GM21447 (cell line): ENCODE results near the gene ATP1A4.
"Not testable (repeated sequence)": the region's sequence is repeated elsewhere in the genome, so short reads cannot be mapped to it uniquely, and the experiment has no call there.

Experiments
- ATAC-seq: cut with Tn5 transposase; IDR thresholded peaks from one replicate; pipeline ENCODE4 v1.9.1; 2021; ENCODE audit not compliant: unreplicated experiment

ATP1A4 gene

DNA sequence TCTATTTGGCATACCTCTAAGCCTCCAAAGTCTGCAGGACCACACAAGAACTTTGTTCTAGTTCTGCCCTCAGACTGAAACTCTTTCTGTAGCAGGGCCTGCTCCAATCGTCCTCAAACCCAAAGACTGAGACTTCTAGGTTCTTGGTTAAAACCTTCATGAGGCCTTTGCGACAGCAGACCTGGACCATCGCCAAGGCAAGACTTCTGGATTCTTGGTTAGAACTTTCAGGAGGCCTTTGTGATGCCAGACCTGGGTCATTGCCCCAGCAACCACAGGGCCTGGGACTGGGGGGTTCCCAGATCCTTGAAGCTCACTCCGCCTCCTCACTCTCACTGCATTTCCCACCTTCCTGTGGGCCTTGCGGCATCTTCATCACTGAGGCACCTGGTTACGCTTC, at the start of gene ATP1A4:
Gene ATP1A4, plus strand, starts transcription at position 301 of the 400 bp plus-strand sequence. CDS start 438 bp downstream, outside the sequence.
- ATAC-seq, result no peak

DNA sequence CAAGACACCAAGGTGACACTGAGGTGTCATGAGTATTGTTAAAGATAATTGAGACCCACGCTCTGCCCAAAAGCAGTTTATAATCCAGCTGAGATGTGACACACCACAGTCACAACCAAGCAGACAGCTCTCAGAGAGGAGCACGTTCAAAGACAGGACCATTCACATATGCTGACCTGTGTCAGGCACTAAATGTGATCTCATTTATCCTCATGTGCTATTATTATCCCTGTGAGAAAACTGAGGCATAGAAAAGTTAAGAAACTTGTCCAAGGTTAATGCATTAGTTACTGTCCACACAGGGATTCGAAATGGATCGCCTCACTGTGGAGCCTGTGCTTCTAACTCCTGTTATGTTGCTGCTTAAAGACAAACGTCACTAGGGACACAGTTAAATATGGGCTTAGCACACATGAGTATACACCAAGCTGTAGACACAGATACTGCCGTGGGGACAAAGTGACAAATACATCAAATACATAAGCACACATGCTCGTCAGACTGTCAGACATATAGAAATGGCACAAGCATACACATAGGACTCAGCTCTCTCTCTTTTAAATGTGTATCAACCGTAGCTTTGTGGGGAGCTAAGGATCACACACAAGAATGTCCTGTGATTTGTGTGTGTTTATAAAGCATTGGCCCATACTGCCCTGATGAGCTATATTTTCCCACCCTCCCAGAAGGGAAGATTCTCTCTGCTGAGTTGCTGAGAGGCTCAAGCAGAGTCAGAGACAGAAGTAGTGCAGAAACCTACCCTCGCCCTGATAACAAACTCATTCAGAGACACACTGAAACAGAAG, 49.5 kb upstream of the ATP1A4 start:
- ATAC-seq, result no peak

DNA sequence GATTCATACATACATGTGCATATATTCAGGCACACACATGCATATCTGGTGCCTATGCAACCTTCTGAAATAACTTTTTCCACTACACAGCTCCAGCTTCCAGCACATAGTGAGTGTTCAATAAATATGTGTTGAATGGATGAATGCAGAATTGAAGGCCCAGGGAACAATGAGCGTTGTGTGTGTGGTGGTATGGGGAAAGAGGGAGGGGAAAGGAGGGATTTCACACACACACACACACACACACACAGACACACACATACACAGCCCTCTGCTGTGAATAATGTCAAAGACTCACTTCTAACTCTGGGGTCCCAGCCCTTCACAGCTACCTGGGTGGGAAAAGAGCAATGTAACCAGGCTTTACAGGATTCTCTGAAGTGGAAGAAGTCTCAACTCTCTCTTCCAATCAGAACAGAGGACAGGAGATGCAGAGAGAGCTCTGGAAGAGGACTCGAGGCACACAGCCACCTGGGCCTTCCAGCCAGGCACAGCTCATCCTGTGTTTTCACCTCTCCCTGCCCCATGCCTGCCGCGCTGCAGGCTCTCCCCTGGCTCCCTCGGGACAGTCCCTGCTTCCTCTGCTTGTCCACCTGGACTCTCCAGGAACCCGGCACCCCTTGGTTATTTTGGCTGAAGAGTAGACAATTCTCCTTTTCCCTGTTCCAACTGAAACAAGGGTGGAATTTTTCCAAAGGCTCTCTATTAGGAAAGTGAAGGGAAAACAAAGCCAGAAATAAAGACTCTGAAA, 47.6 kb upstream of the ATP1A4 start:
- no peak for ATAC-seq

DNA sequence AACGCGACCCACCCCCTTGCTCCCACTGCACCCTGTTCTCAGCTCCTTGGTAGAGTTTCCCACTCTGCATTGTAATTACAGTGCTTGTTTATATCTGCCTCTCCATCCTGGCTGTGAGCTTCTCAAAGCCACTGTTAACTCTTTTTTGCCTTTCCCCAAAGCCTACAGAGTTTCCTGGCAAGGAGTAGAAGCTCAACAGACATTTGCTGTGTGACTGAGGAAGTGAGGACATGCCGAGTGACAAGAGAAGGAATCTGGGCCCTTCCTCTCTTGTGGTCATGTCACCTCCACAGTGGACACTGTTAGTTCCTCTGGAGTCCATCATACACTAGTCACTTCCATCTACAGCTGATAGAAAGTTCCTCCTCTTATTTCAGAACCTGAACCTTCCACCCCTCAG, 46.9 kb upstream of the ATP1A4 start:
- ATAC-seq, result no peak

DNA sequence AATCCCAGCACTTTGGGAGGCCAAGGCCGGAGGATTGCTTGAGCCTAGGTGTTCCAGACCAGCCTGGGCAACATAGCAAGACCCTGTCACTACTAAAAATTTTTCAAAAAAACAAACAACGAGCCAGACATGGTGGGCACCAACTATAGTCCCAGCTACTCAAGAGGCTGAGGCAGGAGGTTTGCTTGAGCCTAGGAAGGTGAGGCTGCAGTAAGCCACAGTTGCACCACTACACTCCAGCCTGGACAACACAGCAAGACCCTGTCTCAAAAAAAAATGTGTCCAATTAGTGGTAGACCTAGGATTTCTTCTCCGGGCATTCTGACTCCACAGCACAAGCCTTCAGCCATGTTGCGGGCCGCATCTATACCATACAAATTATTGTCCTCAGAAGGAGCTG, 46.2 kb upstream of the ATP1A4 start:
- no peak for ATAC-seq

DNA sequence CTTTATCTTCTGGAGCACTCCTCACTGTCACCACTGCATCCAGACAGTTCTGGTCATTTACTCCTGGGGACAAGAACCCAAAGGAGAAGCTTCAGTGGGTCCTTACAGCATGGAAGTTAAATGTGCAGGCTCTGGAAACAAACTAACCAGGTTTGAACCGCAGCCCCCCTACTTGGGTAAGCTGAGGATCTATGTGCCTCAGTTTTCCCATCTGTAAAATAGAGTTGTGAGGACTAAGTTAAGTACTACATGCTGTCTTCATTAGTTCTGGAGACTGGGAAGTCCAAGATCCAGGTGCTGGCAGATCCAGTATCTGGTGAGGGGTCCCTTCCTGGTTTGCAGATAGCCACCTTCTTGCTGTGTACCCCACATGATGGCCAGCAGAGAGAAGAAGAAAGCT, 43.9 kb upstream of the ATP1A4 start:
- no peak for ATAC-seq

DNA sequence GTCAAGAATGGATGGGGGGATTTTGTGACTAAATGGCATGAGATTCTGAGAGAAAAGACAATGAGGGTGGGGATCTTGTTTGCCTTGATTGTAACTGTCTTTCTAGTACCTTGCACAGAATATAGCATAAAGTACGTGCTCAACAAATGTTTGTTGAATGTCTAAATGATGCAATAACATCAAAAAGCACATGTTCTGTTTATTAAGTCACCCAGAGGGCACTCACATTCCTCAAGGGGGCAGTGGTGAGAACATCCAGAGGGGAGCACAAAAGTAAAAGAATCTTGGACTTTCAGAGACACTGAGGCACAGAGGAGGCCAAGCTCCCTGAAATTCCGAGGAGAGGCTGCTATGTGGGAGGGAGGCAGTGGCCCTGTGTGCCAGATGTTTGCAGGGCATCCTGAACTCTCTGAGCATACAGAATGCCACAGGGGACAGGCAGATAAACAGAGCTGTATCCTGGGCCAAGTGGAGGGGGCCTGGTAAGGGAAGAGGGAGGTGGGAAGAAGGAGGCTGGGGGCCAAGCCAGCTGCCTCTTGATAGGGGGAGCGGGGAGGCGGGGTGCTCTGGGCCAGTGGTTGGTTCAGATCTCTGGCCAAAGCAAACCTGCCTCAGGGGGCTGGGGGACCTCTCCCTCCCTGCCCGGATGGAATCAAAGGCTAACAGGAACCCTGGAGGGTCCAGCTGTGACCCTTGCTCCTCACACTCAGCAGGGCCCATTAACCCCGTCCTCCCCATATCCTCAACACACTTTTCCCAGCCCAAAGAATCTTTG, 42.3 kb upstream of the ATP1A4 start:
- ATAC-seq, result no peak

DNA sequence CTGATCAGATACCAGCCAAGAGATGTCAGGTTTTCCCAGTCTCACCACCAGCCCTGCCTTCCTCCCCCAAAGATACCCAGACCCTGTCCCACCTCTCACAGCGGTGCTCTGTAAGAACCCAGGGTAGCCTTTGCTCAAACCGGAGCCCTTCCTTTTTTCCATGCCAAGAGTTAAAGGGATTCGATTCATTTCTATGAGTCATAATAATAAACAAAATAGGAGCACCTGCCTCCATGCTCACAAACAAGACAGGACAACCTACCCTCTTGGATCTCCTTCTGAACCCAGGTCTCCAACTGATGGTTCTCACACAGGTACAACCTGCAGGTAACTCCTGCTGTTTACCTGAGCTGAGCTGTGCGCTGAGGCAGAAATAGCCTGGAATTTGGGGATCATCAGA, 41.7 kb upstream of the ATP1A4 start:
- no peak for ATAC-seq

DNA sequence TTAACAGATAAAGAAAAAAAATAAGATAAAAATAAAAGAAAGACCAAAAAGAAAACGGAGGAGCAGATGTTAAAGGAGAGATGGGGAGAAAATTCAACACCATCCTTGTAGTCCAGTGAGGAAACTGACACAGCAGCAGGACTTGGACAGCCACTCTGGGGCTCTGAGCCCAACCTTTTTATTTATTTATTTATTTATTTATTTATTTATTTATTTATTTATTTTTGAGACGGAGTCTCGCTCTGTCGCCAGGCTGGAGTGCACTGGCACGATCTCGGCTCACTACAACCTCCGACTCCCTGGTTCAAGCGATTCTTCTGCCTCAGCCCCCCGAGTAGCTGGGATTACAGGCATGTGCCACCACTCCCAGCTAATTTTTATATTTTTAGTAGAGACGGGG, 39.9 kb upstream of the ATP1A4 start:
- ATAC-seq, result not testable (repeated sequence)

DNA sequence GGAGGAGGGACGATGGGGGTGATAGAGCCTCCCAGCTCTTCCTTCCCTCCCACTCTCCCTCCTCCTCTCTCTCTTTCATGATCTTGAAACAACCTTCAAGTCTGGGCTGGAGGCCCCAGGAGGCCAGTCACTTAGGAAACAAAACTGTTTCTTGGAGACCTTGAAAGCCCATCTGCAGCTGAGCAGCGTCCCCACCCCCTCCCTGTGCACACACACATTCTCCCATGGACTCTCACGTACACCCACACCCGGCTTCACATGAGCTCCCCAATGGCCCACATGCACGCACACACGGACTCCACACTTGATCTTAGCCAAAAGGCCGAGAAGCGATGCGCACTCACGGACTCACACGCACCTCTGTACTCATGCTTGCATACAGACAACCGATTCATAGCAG, 39.0 kb upstream of the ATP1A4 start:
- ATAC-seq, result no peak

DNA sequence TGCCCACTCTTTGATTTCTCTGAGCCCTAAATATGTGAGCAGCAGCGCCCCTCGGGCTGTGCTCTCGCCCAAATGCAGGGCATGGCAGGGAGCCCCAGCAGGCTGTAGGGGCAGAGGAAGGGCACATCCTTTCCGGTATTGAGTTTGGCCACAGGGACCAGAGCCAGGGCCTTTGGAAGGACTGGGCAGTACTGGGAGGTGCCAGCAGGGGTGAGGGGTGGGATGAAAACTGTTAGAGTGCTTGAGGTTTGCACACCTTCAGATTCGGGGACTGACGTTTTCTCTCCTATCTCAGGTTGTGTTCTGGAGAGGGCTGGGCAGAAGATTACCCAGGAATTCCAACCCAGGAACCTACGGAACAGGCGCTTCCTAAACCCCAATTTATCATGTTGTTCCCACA, 38.0 kb upstream of the ATP1A4 start:
- ATAC-seq, result no peak

DNA sequence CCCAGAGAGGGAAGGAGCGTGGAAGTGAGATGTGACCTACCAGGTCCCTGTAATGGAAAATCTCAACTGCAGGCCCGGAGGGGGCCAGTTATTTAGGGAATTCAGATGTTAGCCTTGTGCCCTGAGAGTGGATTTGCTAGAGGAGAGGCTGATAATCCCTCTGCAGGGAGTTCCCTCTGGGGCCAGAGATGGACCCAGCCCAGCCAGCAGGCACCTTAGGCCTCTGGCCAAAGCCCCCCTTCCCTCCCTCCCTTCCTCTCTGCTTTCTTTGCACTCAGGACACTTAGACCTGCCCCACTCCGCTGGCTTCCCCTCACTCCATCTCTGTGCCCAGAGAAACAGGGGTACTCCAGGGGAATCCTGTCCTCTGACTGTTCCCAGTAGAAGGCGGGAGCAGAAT, 37.3 kb upstream of the ATP1A4 start:
- ATAC-seq, result no peak

DNA sequence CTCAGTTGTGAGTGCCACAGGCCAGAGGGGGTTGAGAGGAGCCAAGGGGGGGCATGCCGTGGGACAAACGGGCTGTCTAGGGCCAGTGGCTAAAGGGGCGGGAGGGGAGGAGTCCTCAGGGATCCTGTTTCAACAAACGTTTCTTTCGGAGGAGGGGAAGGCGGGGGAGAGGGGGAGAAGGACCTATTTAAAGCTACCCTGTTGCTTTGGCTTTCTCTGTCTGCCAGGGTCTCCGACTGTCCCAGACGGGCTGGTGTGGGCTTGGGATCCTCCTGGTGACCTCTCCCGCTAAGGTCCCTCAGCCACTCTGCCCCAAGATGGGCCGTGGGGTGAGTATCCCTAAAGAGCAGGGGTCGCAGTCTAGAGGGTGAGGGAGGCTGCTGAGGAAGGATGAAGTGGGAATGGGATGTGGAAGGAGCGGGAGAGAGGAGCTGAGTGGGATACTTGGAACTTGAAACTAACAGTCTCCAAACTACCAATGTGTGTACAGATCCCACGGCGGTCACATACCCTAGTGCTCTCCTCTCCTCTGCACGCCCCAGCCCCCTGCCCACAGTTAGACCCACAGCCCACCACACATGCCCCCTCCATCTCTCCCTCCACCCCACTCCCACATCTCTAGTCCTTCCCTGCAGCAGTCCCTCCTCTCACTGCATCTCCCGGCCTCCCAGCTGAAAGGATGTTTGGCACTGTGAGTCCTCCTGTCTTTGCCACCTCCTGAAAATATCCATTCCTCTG, 35.7 kb upstream of the ATP1A4 start, which contains the start of gene ATP1A2:
Gene ATP1A2, plus strand, starts transcription at position 215 of the 738 bp plus-strand sequence. Its CDS starts 103 bp downstream, at position 318.
- no peak for ATAC-seq

DNA sequence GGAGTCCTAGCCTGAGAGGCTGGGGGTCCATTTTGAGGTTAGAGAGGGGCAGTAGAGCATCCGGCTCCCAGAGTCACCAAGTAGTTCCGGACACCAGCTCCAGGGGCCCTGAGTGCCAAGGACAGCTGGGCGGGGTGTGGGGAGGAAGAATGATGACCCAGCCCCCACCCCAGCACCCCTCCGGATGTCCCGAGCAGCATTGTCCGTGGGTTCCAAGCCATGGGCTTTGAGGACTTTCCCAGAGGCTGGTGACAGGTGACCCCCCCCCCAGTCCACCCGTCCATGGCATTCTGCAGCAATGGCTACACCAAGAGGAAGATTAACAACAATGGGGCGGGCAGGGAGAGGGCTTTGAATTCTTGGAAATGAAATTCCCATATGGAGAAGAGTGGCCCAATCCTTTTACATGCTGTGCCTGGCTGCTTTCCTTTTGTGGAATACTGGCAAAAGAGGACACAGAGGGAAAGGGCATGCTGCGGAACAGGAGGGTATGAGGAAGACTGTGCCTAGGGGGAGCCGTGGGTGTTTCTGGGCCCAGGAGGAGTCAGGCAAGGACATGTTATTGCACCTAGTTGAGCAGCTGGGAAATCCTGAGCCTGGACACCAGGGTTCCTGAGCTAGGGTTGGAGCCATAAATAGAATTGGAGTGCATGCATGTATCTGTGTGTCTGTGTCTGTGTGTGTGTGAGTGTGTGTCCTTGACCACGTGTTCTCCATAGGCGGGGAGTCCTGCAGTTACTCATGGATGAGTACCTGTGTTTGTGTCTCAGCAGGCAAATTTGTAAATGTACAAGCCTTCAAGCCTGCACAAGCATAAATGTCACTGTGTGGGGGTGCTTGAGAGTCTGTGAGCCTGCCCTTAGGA, 34.9 kb upstream of the ATP1A4 start:
- ATAC-seq, result no peak

DNA sequence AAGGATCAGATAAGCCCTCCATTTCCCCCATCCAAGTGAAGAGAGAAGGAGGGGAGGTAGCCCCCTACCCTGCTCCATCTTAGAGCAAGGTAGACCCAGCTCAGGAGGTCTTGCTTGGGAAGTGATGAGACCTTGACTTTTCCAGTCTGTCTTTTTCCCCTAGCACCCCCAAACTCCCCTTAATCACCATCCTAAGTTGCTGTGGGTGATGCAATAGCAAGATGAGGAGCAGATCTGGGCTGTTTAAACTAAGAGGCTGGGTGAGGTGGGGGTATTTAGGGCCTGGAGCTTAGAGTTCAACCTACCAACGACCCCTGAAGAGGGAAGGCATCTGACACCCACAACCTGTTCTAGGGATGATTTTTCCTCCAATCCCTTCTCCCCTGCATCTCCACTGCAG, 34.1 kb upstream of the ATP1A4 start:
- ATAC-seq, result no peak

DNA sequence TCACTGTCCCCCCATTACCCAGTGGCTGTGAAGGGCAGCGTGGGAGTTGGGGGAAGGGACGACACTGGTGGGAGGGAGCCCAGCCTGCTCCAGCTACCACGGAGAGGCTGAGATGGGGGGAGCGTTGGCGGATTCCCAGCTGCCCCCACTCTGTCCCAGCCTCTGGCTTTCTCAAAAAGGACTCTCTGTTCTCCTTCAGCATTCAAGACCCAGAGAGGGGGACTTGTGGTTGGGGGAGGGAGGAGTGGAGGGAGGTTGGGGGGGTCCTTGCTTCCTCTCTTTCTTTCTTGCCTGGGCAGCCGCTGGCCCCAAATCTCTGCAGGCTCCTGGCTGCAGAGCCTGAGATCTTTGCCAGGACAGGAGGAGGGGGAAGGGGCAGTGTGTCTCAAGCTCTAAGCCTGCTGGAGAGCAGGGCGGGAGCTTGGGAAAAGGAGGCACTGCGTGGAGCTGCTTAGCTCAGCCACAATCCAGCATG, 33.7 kb upstream of the ATP1A4 start:
- no peak for ATAC-seq

DNA sequence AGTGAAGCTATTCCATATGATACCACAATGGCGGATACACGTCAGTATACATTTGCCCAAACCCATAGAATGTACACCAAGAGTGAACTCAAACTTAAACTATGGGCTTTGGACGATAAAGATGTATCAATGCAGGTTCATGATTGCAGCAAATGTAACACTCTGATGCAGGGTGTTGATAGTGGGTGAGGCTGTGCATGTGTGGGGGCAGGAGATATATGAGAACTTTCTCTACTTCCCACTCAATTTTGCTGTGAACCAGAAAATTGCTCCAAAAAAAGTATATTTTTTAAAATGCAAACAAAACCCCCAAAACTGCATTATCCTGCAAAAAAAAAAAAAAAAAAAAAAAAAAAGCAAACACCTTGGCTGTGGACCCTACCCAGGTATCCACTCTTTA, 32.5 kb upstream of the ATP1A4 start:
- ATAC-seq, result no peak

DNA sequence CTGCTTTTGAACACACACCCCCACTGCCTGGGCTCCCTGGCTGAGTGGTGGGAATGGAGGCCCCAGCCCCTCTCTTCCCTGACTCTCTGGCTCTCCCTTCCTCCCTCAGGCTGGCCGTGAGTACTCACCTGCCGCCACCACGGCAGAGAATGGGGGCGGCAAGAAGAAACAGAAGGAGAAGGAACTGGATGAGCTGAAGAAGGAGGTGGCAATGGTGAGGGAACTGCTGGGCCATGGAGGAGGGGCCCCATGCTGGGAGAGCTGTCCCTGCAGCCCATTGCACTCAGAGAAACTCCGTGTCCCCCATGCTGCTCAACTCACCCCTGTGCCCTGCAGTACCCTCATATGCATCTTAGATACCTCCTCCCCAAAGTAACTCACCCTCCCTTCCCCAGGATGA, 30.6 kb upstream of the ATP1A4 start:
- no peak for ATAC-seq

DNA sequence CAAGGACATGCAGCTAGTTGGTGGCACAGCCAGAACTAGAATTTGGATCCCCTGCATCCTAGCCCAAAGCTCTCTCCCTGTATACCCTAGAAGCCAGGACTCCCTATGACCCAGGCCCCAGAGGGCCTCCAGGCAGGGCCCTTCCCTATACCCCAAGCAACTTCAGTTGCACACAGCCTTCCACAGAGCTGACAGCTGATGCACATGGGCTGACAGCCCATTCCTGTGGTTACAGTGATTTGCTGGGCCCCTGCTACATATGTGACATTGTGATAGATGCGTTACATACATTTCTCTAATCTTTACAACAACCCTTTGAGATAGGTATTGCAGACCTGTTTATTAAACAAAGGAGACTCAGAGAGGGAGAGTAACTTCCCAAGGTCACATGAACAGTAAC, 30.0 kb upstream of the ATP1A4 start:
- ATAC-seq, result no peak

DNA sequence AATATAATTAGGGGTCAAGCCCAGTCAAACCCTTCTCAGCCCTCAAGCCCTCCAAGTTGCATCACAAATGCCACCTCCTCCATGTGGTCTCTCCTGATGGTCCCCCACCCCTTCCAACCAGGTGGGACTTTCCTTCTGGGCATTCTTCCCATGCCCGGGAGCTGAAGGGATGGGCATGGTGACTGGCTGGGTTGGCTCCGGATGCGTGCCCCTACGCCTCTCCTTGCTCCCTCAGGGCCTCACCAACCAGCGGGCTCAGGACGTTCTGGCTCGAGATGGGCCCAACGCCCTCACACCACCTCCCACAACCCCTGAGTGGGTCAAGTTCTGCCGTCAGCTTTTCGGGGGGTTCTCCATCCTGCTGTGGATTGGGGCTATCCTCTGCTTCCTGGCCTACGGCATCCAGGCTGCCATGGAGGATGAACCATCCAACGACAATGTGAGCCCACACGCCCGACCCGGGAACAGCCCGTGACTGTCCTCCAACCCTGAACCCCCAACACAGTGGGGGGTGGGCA, 28.4 kb upstream of the ATP1A4 start:
- ATAC-seq, result no peak
